Dendritic cell treated with granulocyte-macrophage colony-stimulating factor and Interleukin-4, amounts not matched to agents 40 ng/mL and 50 ng/mL, for 4 days (primary cell): ENCODE data around the gene EVC.

Source experiments
- H3K27ac Mint-ChIP-seq: one replicate; pipeline ENCODE4 v1.8.0; 2022; ENCODE audit warnings: mild to moderate bottlenecking, mixed read lengths
- H3K27me3 Mint-ChIP-seq: one replicate; pipeline ENCODE4 v1.8.0; 2022; ENCODE audit warnings: mild to moderate bottlenecking, mixed read lengths
- H3K36me3 Mint-ChIP-seq: one replicate; pipeline ENCODE4 v1.8.0; 2022; ENCODE audit warnings: low read depth, mixed read lengths
- H3K4me1 Mint-ChIP-seq: one replicate; pipeline ENCODE4 v1.8.0; 2022; ENCODE audit warnings: low read depth, mixed read lengths
- H3K4me3 Mint-ChIP-seq: one replicate; pipeline ENCODE4 v1.8.0; 2022; ENCODE audit warnings: mild to moderate bottlenecking, moderate library complexity, mixed read lengths
- H3K9me3 Mint-ChIP-seq: one replicate; pipeline ENCODE4 v1.8.0; 2022; ENCODE audit warnings: mixed read lengths
- intact Hi-C: fragments of 100-400 bp; cut with micrococcal nuclease; formaldehyde crosslinking; loops from one replicate; pipeline ENCODE4 v1.15.0; 2022

Gene EVC

DNA sequence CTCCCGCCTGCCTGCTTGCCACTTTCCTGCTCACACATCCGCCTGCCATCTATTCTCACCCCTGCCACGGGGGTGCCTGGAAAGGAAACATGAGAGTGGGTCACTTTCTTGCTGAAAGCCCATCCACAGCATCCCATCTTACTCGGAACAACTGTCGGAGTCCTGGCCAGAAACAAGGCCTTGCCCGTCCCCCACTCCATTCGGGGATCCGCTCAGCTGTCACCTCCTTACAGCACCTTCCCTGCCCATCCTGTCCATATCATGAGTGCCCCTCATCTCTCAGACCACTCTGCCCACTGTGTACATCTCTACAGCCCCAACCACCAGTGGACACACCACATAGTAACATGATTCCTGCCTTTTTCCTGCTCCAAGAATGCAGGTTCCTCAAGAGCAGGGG, 9.0 kb upstream of the EVC start:
- H3K36me3 Mint-ChIP-seq = no peaks in the 10 kb centered on the region
- H3K27ac Mint-ChIP-seq = no peak overlapping the region
- peaks cover 7% of the 10 kb centered on the region for H3K27me3 Mint-ChIP-seq
- H3K9me3 Mint-ChIP-seq = no peaks in the 10 kb centered on the region
- H3K4me1 Mint-ChIP-seq = peaks cover under 1% of the 10 kb centered on the region
- intact Hi-C loops = no loop called here
- H3K4me3 Mint-ChIP-seq = no peak overlapping the region

DNA sequence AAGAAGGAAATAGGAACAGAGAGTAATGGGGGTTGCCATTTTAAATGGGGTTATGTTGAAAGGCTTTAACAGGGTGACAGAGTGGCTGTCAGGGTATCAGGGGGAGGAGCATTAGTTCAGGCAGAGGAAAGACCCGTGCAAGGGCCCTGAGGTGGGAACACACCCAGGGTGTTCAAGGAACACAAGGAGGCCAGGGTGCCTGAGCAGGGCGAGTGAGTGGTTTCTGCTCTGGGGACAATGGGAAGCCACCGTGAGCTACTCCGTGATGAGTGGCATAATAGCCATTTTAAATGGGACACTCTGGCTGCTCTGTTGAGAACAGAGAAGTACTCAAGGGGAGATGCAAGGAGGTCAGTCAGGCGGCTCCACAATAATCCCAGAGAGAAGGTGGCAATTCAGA, 7.2 kb upstream of the EVC start:
- intact Hi-C loops = no loop called here
- no peak overlapping the region for H3K27ac Mint-ChIP-seq
- peaks cover 24% of the 10 kb centered on the region for H3K27me3 Mint-ChIP-seq
- peaks cover 10% of the 10 kb centered on the region for H3K4me1 Mint-ChIP-seq
- no peaks in the 10 kb centered on the region for H3K36me3 Mint-ChIP-seq
- no peaks in the 10 kb centered on the region for H3K9me3 Mint-ChIP-seq
- H3K4me3 Mint-ChIP-seq = no peak overlapping the region

DNA sequence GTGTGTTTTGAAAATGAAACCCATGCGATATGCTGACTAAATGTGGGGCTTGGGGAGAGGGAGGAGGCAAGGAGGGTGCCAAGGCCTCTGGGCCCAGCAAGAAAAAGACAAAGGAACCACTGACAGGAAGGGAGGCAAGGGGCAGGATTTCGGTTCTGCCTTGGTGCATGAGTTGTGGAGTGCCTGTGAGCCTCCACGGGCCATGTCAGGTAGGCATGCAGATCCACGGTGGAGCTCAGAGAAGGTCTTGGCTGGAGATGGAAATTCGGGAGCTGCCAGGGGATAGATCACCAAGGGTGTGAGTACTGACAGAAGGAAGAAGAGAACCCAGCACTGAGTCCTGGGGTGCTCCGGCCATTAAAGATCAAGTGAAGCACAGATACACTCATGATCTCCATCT, 6.7 kb upstream of the EVC start:
- Mint-ChIP-seq H3K9me3 (no peaks in the 10 kb centered on the region), H3K27ac (no peak overlapping the region), H3K27me3 (peaks cover 29% of the 10 kb centered on the region), H3K36me3 (no peaks in the 10 kb centered on the region), H3K4me1 (peaks cover 10% of the 10 kb centered on the region), H3K4me3 (no peak overlapping the region)
- intact Hi-C loops = no loop called here

DNA sequence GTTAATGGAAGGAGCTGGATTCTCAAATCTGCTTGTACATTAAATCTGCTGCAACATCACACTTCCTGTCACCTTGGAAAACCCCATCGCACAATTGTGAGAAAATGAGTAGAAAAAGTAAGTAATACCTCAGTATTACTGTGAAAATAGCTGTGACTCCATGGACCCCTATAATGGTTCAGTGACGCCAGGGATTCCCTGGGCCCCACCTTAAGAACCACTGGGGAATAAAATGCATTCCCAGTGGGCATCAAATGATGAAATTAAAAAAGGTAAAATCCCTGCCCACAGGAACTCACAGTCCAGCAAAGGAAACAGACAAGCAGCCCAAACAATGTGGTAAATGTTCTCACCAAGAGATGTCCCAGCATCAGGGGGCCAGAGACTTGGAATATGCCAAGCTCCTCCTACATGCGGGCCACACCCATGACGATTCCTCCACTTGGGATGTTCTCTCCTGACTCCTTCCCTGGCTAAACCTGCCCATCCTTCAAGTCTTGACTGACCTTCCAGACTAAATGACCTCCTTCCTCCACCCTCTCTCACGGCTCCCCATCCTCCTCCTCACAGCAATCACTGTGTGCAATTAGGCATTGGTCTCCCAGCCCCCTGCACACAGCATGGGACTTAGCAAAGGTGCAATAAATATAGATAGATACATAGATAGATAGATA, 5.2 kb upstream of the EVC start:
- peaks cover 43% of the 10 kb centered on the region for H3K27me3 Mint-ChIP-seq
- H3K27ac Mint-ChIP-seq = no peak overlapping the region
- no peaks in the 10 kb centered on the region for H3K9me3 Mint-ChIP-seq
- H3K36me3 Mint-ChIP-seq = no peaks in the 10 kb centered on the region
- no peak overlapping the region for H3K4me3 Mint-ChIP-seq
- peaks cover 15% of the 10 kb centered on the region for H3K4me1 Mint-ChIP-seq
- intact Hi-C loops = no loop called here

DNA sequence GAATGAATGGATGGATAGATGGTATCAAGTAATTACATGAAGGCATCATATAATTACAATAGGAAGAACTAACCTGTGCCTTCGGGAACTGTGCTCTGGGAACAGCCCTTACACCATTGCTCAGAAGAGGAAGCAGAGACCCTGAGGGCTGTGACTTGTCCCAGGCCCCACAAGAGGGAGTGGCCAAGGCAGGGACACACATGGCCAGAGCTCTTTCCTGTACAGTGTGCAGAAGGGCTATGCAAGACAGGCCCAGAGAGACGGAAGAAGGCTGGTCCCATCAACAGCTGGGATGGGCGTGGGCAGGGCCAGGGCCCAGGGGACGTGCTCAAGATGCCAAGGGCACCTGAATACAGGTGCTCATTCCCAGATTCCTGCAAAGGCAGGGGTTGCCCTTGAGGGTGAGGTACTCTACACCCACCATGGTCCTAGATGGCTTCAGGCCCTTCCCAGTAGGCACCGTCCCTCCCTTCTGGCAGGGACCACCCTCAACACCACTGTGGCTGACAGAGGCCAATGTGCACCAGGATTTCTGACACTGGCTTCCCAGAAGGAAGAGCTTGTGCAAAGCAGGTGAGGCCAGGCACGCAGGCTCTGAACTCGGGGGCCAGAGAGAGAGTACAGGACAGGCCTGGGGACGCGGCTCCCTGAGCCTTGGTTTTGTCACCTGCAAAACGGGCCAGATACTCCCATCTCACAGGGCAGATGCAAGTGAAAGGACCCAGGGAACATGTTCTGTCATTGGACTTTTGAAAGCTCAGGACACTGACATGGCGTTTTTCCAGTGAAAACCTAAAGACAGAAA, 4.3 kb upstream of the EVC start:
- Mint-ChIP-seq H3K4me1 (peaks cover 19% of the 10 kb centered on the region), H3K27me3 (peaks cover 49% of the 10 kb centered on the region), H3K9me3 (no peaks in the 10 kb centered on the region), H3K36me3 (no peaks in the 10 kb centered on the region), H3K27ac (no peak overlapping the region), H3K4me3 (no peak overlapping the region)
- intact Hi-C loops = no loop called here

DNA sequence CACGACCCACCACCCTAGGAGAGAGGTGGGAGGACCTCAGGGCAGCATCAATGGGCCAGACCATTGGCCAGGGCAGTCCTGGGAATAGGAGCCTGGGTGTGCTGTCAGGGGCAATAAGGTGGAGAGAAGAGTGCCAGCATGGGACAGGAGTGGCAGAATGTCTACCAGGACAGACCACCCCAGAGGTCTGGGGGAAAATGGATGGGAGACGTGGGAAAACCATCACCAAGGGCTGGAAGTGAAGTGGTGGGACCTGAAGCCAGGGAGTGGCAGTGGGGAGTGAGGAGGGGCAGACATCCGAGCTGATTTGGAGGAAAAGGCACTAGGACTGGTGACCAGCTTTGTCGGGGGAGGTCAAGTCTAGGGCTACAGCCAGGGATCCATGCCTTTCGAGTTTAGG, 3.6 kb upstream of the EVC start:
- no peak overlapping the region for H3K4me3 Mint-ChIP-seq
- peaks cover 56% of the 10 kb centered on the region for H3K27me3 Mint-ChIP-seq
- H3K27ac Mint-ChIP-seq = no peak overlapping the region
- intact Hi-C loops = no loop called here
- H3K4me1 Mint-ChIP-seq = peaks cover 22% of the 10 kb centered on the region
- H3K36me3 Mint-ChIP-seq = no peaks in the 10 kb centered on the region
- no peaks in the 10 kb centered on the region for H3K9me3 Mint-ChIP-seq

DNA sequence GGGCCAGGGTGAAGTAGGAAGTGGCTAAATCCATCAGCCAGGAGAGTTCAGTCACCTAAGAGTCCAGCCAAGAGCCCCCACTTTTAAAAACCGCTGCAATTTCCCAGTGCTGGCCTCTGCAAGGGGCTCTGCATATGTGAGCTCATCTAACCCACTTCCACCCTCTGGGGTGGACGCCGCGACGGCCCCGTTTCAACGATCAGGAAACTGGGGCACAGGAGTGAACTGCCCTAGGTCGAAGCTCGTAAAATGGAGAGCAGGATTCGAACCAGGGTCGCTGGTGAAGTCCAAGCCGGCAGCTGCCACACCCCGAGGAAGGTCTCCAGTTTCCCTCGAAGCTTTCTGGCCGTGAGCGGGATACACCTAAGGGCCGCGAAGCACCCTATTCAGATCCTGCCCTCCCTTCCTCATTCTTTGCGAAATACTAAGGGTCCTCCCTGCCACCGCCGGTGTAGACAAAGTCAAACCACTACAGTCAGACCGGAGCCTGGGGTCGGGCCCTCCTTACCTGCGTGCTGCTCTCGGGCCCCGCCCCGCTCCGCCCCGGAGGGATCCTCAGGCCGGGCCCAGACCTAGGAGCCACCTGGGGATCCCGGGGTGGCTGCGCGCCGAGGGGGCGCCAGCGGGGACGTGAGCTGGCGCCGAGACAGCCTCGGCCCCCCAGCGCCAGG, 3.1 kb upstream of the EVC start:
- H3K4me3 Mint-ChIP-seq = peak overlapping the region; percentile 53
- intact Hi-C loops = no loop called here
- no peaks in the 10 kb centered on the region for H3K9me3 Mint-ChIP-seq
- H3K36me3 Mint-ChIP-seq = no peaks in the 10 kb centered on the region
- H3K4me1 Mint-ChIP-seq = peaks cover 22% of the 10 kb centered on the region
- H3K27me3 Mint-ChIP-seq = peaks cover 60% of the 10 kb centered on the region
- H3K27ac Mint-ChIP-seq = no peak overlapping the region

DNA sequence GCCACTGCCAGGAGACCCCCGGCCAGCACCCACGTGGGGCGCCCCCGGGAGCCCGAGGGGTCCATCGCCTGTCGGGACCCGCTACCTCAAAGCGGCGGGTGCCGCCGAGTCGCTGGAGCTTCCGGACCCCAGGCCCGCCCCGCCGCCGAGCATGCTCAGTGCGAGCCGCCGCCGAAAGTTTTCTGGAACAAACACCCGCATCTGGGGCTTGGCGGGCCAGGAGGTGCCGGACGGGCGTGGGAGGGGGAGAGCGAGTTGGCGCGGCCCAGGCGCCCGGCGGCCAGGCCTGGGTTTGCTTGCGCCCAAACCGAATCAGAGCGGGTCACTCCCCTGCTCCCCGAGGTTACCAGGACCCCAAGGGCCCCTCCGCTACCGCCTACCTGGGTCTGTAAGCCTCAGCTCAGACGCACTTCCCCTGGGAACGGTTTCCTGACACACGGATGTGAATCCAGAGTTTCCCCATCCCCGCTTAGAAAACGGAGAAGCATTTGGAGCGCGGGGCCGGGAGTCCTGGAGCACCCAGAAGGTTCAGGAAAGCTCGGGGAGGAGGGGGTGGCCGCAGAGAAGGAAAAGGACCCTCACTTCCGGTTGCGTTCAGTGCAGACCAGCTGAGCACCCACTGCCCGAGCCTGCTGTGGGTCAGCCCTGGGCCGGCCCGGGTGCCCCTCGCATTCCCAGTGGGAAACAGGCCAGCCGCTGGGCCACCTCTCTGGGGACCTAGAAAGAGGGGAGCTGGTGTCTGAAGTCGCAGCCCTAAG, 2.4 kb upstream of the EVC start, which contains the start of gene EVC2:
EVC2 (minus strand) TSS at position 111 of the 758 bp plus-strand sequence; CDS start at position 65, 46 bp downstream.
- Mint-ChIP-seq H3K4me1 (peaks cover 22% of the 10 kb centered on the region), H3K27me3 (peaks cover 64% of the 10 kb centered on the region), H3K9me3 (no peaks in the 10 kb centered on the region), H3K36me3 (no peaks in the 10 kb centered on the region), H3K27ac (no peak within 1 kb of the TSS), H3K4me3 (peak within 1 kb of the TSS; percentile 53)
- intact Hi-C loops = no loop called here

DNA sequence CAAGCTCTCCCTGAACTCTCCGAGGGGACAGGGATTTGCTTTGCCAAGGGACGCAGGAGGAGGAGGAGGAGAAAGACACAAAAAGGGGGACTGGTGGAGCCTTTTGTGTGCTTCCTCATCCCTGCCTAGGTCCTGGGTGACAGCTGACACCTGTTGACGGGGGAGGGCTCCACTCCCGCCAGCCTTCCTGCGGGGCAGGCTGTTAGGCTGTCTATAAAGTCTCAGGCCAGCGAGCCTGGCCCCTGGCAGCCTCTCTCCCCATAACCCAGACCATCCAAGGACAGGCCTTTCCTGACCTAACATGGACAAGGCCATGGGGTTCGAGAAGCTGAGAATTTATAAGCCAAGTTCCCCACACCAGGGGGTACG, 1.8 kb upstream of the EVC start:
- Mint-ChIP-seq H3K36me3 (no peaks in the 10 kb centered on the region), H3K4me3 (no peak overlapping the region), H3K27ac (no peak overlapping the region), H3K27me3 (peaks cover 67% of the 10 kb centered on the region), H3K4me1 (peaks cover 22% of the 10 kb centered on the region), H3K9me3 (no peaks in the 10 kb centered on the region)
- intact Hi-C loops = no loop called here

DNA sequence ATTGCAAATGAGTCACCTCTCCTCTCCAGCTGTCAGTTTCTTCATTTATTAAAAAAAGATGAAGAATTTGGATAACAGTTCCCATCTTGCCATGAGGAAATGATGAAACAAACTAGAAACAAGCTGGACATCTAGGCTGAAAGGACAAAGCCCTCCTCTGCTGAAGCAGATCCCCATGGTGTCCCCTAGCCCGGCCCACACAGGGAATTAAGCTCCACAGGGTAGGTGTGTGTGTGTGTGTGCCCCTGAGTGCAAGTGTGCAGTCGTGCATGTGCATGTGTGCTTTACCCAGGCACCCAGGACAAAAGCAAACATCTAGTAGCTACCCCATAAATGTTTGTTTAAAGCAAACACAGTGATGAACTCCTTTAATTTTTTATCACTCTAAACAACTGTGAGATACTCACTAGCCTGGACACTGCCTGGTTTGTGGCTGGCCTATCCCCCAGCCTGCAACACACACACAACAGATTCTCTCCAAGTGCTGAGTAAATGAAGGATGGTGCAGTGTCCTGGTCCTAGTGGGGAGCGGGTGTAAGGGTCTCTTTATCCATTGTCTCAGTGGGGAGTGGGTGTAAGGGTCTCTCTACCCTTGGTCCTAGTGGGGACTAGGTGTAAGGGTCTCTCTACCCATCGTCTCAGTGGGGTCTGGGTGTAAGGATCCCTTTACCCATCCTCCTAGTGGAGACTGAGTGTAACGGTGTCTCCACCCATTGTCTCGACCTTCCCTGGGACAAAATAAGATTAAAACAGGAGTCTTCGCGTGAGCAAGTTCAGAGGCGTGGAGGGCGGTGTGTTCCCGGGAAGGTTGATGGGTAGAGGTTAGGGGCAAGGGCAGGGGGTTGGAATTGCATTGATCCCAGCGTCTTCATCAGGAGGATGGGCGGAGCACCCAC, 688 bp upstream of the EVC start:
- peaks cover 22% of the 10 kb centered on the region for H3K4me1 Mint-ChIP-seq
- intact Hi-C loops = no loop called here
- H3K36me3 Mint-ChIP-seq = no peaks in the 10 kb centered on the region
- H3K4me3 Mint-ChIP-seq = peak overlapping the region; percentile 76
- H3K27ac Mint-ChIP-seq = no peak overlapping the region
- peaks cover 7% of the 10 kb centered on the region for H3K9me3 Mint-ChIP-seq
- H3K27me3 Mint-ChIP-seq = peaks cover 73% of the 10 kb centered on the region

DNA sequence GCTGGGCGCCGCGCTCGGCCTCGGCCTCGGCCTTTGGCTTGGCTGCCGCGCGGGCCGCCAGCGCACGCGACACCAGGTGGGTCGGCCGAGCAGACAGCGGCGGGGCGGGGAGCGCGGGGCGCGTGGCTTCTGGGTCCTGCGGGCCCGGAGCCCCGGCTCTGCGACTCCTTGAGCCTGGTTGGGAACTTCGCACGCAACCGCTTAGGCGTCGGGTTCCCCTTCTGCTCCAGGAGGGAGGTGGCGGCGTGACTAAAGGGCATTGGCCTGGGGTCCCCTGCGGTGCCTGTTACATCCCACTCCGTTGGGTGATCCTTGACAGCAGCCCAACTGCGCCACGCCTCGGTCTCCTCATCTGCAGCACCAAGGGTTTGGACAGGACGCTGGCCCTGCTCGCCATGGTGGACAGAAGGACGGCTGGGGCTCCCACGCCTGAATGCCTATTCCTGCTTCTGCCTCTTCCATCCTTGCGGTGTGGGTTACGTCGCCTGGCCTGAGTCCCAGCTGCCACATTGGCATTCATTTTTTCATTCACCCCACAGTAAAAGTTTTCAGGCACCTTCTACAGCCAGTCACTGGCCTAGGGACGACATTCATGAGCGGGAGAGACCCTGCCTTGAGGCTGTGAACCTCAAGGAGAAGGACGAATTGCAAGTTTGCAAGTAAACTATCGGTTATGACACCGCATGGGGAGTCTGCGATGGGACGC, 631 bp downstream of the EVC start:
- intact Hi-C loops = no loop called here
- peaks cover 69% of the 10 kb centered on the region for H3K27me3 Mint-ChIP-seq
- H3K4me3 Mint-ChIP-seq = peak overlapping the region; percentile 39
- peaks cover 22% of the 10 kb centered on the region for H3K4me1 Mint-ChIP-seq
- no peaks in the 10 kb centered on the region for H3K36me3 Mint-ChIP-seq
- no peak overlapping the region for H3K27ac Mint-ChIP-seq
- H3K9me3 Mint-ChIP-seq = peaks cover 8% of the 10 kb centered on the region

DNA sequence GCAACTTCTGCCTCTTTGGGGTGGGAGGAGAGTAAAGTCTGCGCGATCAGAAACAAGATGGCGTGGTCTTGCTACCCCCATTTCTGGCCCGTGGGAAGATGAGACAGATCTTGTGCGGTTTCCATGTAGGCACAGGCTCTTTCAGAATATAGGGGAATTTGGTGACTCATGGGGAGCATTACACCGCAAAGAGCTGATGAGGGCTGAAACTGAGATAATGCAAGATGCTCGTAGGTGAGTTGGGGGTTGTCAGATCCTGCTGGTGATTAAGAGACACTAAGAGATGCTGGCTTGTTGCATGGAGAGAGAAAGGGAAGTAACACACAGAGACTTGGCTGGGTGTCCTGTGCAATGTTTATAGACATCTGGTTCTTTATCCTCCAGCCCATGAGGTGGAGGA, 1.5 kb downstream of the EVC start:
- no peak overlapping the region for H3K27ac Mint-ChIP-seq
- no peak overlapping the region for H3K4me3 Mint-ChIP-seq
- no peaks in the 10 kb centered on the region for H3K36me3 Mint-ChIP-seq
- H3K9me3 Mint-ChIP-seq = peaks cover 8% of the 10 kb centered on the region
- peaks cover 61% of the 10 kb centered on the region for H3K27me3 Mint-ChIP-seq
- peaks cover 16% of the 10 kb centered on the region for H3K4me1 Mint-ChIP-seq
- intact Hi-C loops = no loop called here

DNA sequence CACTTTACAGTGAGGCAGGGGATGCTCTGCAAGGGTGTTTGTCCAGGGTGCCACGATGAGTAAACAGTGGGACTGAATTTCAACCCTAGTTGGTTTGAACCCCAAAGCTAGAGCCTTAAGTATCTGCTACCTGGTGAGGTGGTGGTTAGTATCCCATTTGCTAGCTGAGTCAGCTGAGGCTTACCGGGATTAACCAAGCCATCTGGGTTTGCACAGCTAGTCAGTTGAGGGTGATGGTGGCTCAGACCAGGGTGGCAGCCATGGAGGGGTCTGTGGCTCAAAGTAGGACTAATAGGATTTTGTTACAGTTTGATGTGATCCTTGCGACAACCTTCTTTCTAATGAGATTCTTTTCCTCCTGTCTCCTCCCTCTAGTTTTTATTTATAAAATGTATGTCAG, 1.9 kb downstream of the EVC start:
- peaks cover 59% of the 10 kb centered on the region for H3K27me3 Mint-ChIP-seq
- no peak overlapping the region for H3K4me3 Mint-ChIP-seq
- intact Hi-C loops = no loop called here
- no peak overlapping the region for H3K27ac Mint-ChIP-seq
- peaks cover 8% of the 10 kb centered on the region for H3K9me3 Mint-ChIP-seq
- no peaks in the 10 kb centered on the region for H3K36me3 Mint-ChIP-seq
- peaks cover 12% of the 10 kb centered on the region for H3K4me1 Mint-ChIP-seq
